Activated CD8-positive, alpha-beta memory T cell treated with anti-CD3 and anti-CD28 coated beads for 1 hour (primary cell): Measurements from ENCODE around the gene FBXL20.

Source experiments
- DNase-seq, 2 donors: peaks; one replicate each; pipeline ENCODE4 v3.0.0-alpha.2; 2020; ENCODE audit warnings: low read depth in 1 of 2; ENCODE audit errors: extremely low read depth in 1 of 2

The FBXL20 gene

DNA sequence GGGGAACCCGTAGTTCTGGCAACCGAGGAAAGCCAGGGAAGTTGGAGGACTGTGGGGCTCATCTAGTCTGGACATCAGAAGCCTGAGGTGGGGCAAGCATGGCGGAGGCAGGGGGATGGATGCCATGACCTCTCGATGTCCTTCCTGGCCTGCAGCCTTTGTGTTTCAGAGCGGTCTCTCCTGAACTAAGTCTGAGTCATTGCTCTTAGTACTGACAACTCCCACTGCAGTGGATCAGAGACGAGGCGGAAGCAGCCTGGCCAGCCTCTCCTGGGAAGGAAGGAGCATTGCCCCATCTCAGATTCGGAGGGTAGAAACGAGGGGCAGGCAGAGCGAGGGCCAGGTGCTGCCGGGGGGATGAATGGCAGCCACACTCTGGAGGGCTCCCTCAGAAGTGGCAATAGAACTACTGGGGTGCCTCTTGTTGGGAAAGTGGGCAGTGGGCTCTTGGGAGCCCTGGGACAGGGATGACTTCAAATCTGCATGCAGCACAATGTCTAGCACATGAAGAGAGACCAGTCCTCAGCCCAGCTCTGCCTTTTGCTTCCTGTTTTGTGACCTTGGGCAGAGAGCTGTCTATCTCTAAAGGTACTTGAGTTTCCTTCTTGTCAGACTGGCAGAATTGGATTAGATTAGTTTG is 172.0 kb downstream of the FBXL20 start:
- DNase-seq, result no peak

GRCh38 chr17:39227364-39227919 is 174.0 kb downstream of the FBXL20 start:
- no peak for DNase-seq

DNA sequence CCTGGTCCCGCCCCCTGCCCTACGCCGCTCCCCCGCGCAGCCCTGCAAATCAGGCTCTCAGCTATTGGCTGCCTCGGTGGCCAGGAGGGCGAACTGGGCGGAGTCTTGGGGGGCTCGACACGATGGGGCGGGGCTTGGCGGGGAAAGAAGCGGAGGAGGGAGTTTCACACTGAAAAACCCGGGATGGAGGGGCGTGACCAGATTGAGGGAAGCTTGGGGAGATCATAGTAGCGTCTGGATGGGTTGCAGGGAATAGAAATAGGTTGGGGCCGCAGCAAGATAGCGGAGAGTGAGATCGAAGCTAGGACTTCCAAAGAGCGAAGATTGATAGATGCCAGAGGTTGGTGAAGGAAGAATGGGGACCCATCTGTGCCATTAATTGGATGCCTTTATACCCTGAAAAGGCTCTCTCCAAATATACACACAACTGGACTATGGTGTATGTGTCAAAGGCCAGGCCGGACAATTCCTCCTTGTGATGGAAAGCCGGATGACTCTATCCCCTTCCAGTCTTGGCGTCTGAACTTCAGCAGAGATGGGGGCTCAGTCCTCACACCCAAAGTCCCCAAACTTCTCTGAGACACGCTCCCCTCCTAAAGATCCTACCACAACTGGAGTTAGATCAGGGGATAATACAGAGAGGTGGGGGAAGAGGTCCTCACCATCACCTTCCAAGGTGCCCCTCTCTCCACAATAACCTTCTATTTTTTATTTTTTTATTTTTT is 175.3 kb downstream of the FBXL20 start:
- peak; percentile 43 to 49 for DNase-seq

GRCh38 chr17:39225308-39225958 is 176.0 kb downstream of the FBXL20 start, which contains the start of gene STAC2:
Gene STAC2 (minus strand): TSS chr17:39225945. CDS start chr17:39225502, 443 bp downstream.
- DNase-seq, result no peak

DNA sequence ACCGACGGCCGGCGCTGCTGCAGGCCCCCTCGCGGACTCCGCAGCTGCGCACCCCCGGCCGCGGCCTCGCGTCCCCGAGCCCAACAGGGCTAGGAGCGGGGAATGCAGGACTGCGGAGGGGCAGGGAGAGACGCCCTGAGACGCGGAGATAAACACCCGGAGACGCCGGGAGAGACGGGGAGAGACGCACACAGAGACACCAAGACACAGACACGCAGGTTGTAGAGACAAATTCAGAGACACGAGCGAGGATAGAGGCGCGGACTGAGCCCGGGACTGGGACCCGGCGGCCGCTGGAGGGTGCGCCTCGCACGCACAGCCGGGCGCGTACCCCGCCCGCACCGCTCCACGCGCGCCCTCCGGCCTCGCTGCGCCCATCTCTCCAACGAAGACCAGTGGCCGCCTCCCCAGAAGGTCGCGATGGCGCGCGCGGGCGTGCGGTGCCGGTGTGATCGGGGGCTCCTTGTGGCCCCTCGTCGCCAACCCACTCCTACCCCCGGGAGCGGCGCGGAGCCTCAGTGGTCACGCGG is 176.6 kb downstream of the FBXL20 start:
- no peak for DNase-seq

DNA sequence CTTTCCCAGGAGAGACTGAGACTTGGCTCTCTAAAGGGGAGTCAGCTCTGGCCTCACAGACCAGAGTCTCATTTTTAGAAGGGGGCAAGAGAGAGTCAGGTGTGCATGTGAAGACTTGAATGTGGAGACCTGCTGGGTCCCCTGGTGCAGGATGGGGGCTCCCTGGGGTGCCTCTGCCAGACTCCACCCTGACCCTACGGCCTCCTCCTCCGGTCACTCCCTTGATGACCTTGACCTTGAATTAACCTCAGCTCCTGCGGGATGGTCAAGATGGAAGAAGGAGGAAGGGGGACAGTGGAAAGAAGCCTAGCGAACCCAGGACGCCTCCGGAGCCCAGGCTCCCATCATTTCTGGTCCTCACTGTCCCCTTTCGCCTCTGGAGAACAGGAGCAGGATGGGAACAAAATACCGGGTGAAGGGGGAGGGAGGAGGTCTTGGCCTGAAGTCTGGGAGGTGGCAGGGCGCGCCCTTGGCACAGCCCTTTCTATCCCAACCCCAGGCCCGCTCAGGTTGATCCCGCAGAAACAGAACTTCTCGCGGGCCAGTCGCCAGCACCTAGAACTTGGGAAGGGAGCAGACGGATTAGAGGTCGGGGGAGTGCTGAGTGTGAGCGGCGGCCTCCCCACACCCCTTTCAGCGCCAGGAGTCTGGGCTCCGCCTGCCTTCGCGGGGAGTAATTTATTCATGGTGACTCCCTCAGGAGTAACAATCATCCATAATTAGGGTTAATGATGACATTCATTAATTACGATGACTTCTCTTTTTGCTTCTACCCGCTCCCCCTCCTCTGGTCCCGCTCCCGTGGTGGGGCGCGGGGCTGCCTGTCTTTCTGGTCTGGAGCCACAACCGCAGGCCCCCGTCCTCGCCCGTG is 177.3 kb downstream of the FBXL20 start:
- DNase-seq, result no peak

DNA sequence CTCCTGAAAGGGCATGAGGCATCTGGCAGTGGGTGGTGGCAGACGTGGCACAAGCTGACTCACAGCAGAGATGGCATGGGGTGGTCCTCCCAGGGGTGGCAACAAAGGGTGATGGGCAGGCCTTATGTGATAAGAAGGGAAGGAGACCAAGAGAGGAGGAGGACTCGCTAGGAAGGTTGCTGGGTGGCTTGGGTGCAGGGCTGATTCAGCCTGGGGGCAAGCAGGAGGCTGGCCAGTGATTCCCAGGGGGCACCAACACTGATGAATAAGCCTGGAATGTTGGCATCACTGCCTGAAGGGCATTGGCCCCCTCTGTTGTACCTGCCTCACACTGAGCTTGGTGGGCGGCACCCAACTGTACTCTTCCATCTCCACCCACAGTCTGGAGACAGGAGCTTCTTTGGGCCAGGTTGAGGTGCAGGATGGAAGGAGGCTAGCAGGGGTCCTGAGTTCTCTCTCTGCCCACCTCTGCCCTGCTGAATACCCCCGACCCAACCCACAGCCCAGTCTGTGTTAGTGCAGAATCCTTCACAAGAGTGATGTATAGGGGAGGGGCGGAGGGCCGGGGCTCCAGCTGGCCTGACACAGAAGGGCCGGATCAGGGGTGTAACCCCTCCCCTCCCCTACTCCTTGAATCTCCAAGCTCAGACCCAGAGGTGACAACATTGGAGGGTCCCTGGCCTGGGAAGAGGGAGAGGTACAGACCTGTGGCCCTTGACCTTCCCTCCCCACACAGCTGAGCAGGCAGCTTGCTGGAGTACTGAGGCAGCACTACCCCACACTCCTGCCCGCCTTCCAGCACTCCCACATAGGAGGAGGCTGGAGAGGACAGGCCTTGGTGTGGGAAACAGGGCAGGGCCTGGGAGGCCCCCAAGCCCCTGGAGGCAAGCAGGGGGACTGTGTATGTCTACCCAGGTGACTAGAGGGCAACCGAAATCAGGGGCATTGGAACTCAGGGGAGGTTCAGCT is 178.3 kb downstream of the FBXL20 start:
- DNase-seq, result no peak

GRCh38 chr17:39222151-39222550 is 179.3 kb downstream of the FBXL20 start:
- DNase-seq, result no peak

GRCh38 chr17:39221572-39221971 is 179.9 kb downstream of the FBXL20 start:
- no peak for DNase-seq

DNA sequence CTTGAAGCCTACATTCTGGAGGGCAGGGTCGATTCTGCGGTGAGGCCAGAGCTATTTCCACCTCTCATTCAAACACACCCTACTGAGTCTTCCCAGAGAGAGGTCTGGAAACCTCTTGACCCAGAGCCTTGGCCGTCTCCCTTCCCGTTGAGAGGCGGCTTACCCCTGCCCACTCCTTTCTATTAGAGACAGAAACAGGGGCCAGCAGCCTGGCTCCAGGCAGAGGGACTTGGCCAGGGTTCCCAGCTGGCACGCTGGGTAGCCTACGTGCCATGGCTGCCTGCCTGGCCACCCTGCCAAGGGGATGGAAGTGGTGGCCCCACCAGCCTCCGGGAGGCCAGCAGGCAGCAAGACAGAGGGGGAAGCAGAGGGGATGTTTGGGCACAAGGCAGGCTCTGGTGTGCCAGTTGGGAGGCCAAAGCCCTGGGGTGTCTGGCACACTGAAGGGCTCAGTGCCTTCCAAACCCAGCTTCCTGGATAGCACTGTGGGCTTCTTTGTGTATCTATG is 181.7 kb downstream of the FBXL20 start:
- no peak for DNase-seq

DNA sequence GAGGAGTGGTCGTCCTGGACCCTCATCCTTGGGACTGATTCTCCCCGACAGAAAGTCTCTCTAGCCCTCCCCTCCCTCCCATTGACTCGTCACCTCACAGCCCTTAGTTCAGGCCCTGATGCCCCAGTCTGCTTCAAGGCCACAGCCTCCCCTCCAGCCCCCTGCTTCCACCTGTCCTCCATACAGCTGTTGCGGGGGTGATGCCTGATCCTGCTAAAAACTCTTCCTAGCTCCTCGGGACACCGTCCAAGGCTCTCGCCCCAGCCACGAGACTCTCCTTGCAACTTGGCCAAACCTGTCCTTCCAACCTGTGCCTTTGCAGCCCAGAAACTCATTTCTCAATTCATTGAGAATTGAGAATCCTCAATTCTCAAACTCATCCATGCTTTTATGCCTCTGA is 182.5 kb downstream of the FBXL20 start:
- no peak for DNase-seq

DNA sequence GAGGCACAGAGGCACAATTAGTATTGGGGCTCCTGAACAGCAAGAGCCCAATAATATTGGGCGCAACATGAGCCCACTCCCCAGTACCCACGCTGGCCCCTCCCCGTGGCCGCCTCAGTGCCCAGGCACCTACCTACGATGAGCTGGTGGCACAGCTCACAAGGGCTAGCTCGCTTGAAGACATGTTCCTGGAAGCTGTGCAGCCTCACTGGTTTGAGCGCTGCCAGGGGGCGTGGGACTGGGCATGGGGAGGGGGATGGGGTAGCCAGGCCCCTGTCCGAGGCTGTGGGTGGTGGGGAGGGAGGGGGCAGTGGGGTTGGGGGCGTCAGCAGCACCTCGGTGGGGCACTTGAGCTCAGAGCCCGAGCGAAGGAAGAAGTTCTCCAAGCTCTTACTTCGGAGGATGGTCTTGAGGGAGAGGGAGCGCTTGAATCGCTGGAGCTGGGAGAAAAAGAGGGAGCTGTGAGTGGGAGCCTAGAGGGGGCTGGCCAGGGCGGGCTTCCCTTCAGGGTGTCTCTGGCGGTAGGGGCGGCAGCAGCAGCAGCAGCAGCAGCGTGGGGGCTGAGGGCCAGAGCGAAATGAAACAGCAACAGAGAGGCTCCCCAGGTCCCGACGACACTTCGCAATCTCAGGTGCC is 183.6 kb downstream of the FBXL20 start:
- DNase-seq, result no peak

DNA sequence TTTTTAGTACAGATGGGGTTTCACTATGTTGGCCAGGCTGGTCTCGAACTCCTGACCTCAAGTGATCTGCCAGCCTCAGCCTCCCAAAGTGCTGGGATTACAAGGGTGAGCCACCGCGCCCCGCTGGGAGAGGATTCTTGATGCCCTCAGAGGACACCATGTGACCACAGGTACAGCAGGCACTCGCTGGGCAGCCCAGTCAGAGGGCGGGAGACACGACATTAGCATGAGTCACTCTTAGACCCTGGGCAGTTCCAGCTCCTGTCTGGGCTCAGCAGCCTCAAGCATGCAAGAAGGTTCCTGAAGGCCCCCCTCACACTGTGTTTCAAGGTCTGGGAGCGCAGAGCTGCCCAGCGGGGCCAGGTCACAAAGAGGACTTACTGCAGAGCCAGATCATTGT is 187.6 kb downstream of the FBXL20 start:
- DNase-seq, result no peak

DNA sequence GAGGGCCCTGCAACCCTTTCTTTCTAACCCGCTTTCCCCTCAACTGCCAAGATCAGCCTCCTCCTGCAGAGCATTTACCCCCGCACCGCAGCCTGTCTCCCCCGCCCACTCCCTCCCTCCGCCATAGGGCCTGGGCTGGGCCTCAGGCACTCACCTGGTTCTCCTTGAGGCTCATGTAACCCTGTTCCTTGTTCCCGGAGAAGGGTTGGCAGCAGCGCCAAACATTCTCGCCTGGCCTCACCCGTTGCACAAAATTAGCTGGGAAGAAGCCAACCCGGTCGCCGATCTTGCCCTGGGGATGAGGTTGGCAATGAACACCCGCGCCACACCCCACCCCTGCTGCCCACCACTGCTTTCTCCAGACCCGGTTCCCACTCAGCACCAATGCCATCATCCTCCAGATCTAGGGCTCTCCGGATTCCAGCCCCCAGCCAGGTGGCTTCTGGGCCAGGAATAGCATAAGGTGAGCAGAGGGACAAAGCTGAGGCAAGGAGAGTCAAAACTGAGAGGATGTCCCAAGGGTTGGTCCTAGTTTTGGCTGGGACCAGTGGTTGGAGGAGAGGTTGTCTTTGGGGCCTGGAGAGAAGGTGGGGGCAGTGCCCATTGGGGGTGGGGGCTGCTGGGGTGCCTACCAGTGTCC is 188.5 kb downstream of the FBXL20 start:
- DNase-seq, result no peak

- no peak for DNase-seq
Measured at GRCh38 chr17:39212195-39212810, 189.1 kb downstream of the FBXL20 start.

DNA sequence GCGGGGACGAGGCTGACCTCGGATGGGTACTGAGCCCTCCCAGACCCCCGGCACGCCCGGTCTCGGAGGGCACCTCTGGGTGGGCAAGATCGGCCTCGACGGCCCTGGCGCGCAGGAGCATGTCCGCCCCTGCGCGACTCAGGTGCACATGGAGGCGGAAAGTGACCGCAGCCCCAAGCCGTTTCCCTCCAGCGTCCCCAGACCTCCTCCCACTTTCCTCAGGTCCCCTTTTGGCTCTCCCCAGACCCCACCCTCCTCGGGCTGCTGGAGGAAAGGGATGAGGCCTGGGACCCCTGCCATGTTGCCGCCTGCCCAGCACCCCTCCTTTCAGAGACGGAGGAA is 191.4 kb downstream of the FBXL20 start:
- DNase-seq, result no peak

- DNase-seq, result peak; percentile 60 to 74
Measured at GRCh38 chr17:39209317-39210092, 191.9 kb downstream of the FBXL20 start.
